HepG2 (cell line): ENCODE measurements around the gene TSNAX. TPM values are rescaled to one million over a fixed set of nuclear protein-coding genes. Genes with fewer than 3 reads are reported as not detected.
A peak's percentile ranks its signal among the peaks of the same experiment; 100 is the strongest.

Source experiments
- ATAC-seq: fragments of 200-7000 bp; cut with Tn5 transposase; 3 replicates; pipeline ENCODE4 v1.9.1; 2020; ENCODE audit warnings: mild to moderate bottlenecking, moderate library complexity
- BruUV-seq: library from RNA; stranded (reverse); fragments of 400-500 nt; replicated peaks from 2 replicates; lab custom pipeline; 2021; lab: Mats Ljungman, UMichigan
- CTCF ChIA-PET: fragments of 300-600 bp; formaldehyde crosslinking; extraction: SDS; loops from one replicate; lab custom pipeline; 2021; ENCODE audit warnings: low total read pairs, inconsistent platforms, low intra/inter-chr PET ratio; lab: Yijun Ruan, JAX
- POLR2A ChIA-PET: fragments of 350-600 bp; sonication (Branson Sonifier 250); formaldehyde crosslinking; loops from one replicate; lab custom pipeline; 2020; ENCODE audit warnings: antibody characterized with exemption, inconsistent platforms; lab: Yijun Ruan, JAX
- DNase-seq: peaks from one replicate; pipeline ENCODE4 v3.0.0-alpha.2; 2015; ENCODE audit warnings: low spot score
- FAIRE-seq: peaks from 3 replicates; lab custom pipeline; 2011; peaks lifted over from hg19 to GRCh38; lab: Jason Lieb, UNC
- H2AFZ ChIP-seq: one replicate; pipeline ENCODE4 v1.6.1; 2011; ENCODE audit warnings: low read length, inconsistent platforms
- H3K27ac ChIP-seq: fragments of 300-600 bp; 3 replicates; pipeline ENCODE4 v1.8.0; 2011; ENCODE audit warnings: mixed run types, mild to moderate bottlenecking, mixed read lengths, low read length, inconsistent platforms; ENCODE audit not compliant: insufficient read depth; ENCODE audit errors: extremely low read length
- H3K27me3 ChIP-seq, 2 experiments: fragments of 200-600 bp in 1 of 2; 2 replicates in 1 of 2; 3 replicates in 1 of 2; pipeline versions ENCODE4 v1.6.0 to v1.8.0; 2011; ENCODE audit warnings: low read length in 2 of 2, mild to moderate bottlenecking in 2 of 2, moderate library complexity in 2 of 2, inconsistent platforms in 1 of 2; ENCODE audit not compliant: insufficient read depth in 2 of 2, control insufficient read depth in 1 of 2
- H3K36me3 ChIP-seq, 2 experiments: fragments of 200-600 bp in 1 of 2; replicated peaks in 1 of 2; 2 replicates in 1 of 2; 3 replicates in 1 of 2; pipeline versions ENCODE4 v1.5.1 to v1.8.0; 2011; ENCODE audit warnings: low read length in 2 of 2, inconsistent platforms in 1 of 2; ENCODE audit not compliant: insufficient read depth in 2 of 2, control insufficient read depth in 1 of 2
- H3K4me1 ChIP-seq: 2 replicates; pipeline ENCODE4 v1.5.1; 2012; ENCODE audit warnings: low read length, inconsistent platforms; ENCODE audit not compliant: insufficient read depth
- H3K4me2 ChIP-seq: 2 replicates; pipeline ENCODE4 v1.6.0; 2011; ENCODE audit warnings: low read depth, low read length, inconsistent platforms
- H3K4me3 ChIP-seq, 3 experiments: fragments of 200-600 bp in 1 of 3; sonication (generic), shearing (Covaris generic) in 1 of 3; replicated peaks in 1 of 3; 2 replicates each; pipeline ENCODE4 v1.5.1; 2011 to 2016; ENCODE audit warnings: low read length in 3 of 3, inconsistent platforms in 2 of 3, low read depth in 2 of 3, mild to moderate bottlenecking in 2 of 3, control low read depth in 1 of 3, mixed read lengths in 1 of 3; ENCODE audit not compliant: insufficient read depth in 1 of 3
- H3K79me2 ChIP-seq: one replicate; pipeline ENCODE4 v1.6.1; 2011; ENCODE audit warnings: low read length, inconsistent platforms; ENCODE audit not compliant: insufficient read depth
- H3K9ac ChIP-seq: 2 replicates; pipeline ENCODE4 v1.6.0; 2011; ENCODE audit warnings: mild to moderate bottlenecking, low read depth, low read length, inconsistent platforms; ENCODE audit not compliant: insufficient read depth
- H3K9me3 ChIP-seq: 2 replicates; pipeline ENCODE4 v1.5.1; 2012; ENCODE audit warnings: mild to moderate bottlenecking, low read length
- H4K20me1 ChIP-seq: 2 replicates; pipeline ENCODE4 v1.6.0; 2011; ENCODE audit warnings: inconsistent platforms, mild to moderate bottlenecking, low read length, moderate library complexity; ENCODE audit not compliant: insufficient read depth
- AGO1 ChIP-seq: fragments of 200-400 bp; formaldehyde crosslinking; IDR thresholded peaks from 2 replicates; pipeline ENCODE4 v1.6.1; 2017; ENCODE audit warnings: mild to moderate bottlenecking, low read depth, low read length, moderate library complexity; ENCODE audit not compliant: poor library complexity, severe bottlenecking
- ATRX ChIP-seq: sonication (generic); formaldehyde crosslinking; IDR thresholded peaks from 2 replicates; pipeline ENCODE4 v1.4.0; 2020; ENCODE audit warnings: missing genetic modification reagents, borderline replicate concordance
- CTCF ChIP-seq: sonication (generic); formaldehyde crosslinking; IDR thresholded peaks from 2 replicates; pipeline ENCODE4 v1.5.0; 2020; ENCODE audit warnings: mild to moderate bottlenecking, missing genetic modification reagents, moderate library complexity
- MAF1 ChIP-seq: sonication (generic); formaldehyde crosslinking; IDR thresholded peaks from 2 replicates; pipeline ENCODE4 v1.5.0; 2020; ENCODE audit warnings: missing genetic modification reagents, borderline replicate concordance
- NFIB ChIP-seq: sonication (generic); formaldehyde crosslinking; IDR thresholded peaks from 2 replicates; pipeline ENCODE4 v1.9.0; 2021; ENCODE audit warnings: missing genetic modification reagents, mild to moderate bottlenecking, borderline replicate concordance
- SKI ChIP-seq: fragments of 450-650 bp; IDR thresholded peaks from one replicate; pipeline ENCODE4 v1.6.1; 2018; ENCODE audit warnings: mild to moderate bottlenecking; ENCODE audit not compliant: partially characterized antibody
- SOX13 ChIP-seq, 3 experiments: fragments of 450-650 bp in 1 of 3; sonication (generic) in 1 of 3; formaldehyde crosslinking in 1 of 3; IDR thresholded peaks in 2 of 3; conservative IDR thresholded peaks in 1 of 3; 2 replicates each; pipeline versions ENCODE4 v1.5.0 to v1.6.1; 2016 to 2020; ENCODE audit warnings: antibody characterized with exemption in 1 of 3, mild to moderate bottlenecking in 1 of 3, missing compliant biosample characterization in 1 of 3, missing genetic modification reagents in 1 of 3, moderate library complexity in 1 of 3
- TCF7 ChIP-seq: sonication (generic); IDR thresholded peaks from 2 replicates; pipeline ENCODE4 v1.6.1; 2016; ENCODE audit warnings: antibody characterized with exemption, low read depth
- ZNF180 ChIP-seq: sonication (generic); formaldehyde crosslinking; IDR thresholded peaks from 2 replicates; pipeline ENCODE4 v1.4.0; 2020; ENCODE audit warnings: low read depth, missing genetic modification reagents, borderline replicate concordance
- ZNF292 ChIP-seq: sonication (generic); formaldehyde crosslinking; IDR thresholded peaks from 2 replicates; pipeline ENCODE4 v1.8.1; 2022; ENCODE audit warnings: mild to moderate bottlenecking, low read depth, missing genetic modification reagents, borderline replicate concordance
- ZNF382 ChIP-seq: sonication (generic); formaldehyde crosslinking; IDR thresholded peaks from 2 replicates; pipeline ENCODE4 v1.5.0; 2020; ENCODE audit warnings: missing genetic modification reagents, mild to moderate bottlenecking, borderline replicate concordance
- ZNF687 ChIP-seq: sonication (generic); formaldehyde crosslinking; IDR thresholded peaks from 2 replicates; pipeline ENCODE4 v1.5.1; 2020; ENCODE audit warnings: mild to moderate bottlenecking, missing genetic modification reagents, moderate library complexity
- ZNF816 ChIP-seq: sonication (generic); formaldehyde crosslinking; IDR thresholded peaks from 2 replicates; pipeline ENCODE4 v1.8.0; 2022; ENCODE audit warnings: missing genetic modification reagents, mild to moderate bottlenecking, borderline replicate concordance
- ZSCAN21 ChIP-seq: sonication (generic); formaldehyde crosslinking; IDR thresholded peaks from 2 replicates; pipeline ENCODE4 v1.8.0; 2022; ENCODE audit warnings: mild to moderate bottlenecking, missing genetic modification reagents, moderate library complexity, borderline replicate concordance
- WGBS: methylation state at CpG from one replicate; pipeline ENCODE4 v1.1.6; 2017; ENCODE audit warnings: low lambda C conversion rate; 5-methylcytosine and 5-hydroxymethylcytosine counted together
- in situ Hi-C: cut with HindIII; loops from 2 replicates; pipeline ENCODE4 v1.10.0; 2017; ENCODE audit warnings: low pct_unique_long_range_greater_than_20kb; ENCODE audit not compliant: extremely low pct_ligation_motif_present
- intact Hi-C: fragments of 100-400 bp; cut with micrococcal nuclease; formaldehyde crosslinking; loops from one replicate; pipeline ENCODE4 v1.10.0; 2022; ENCODE audit not compliant: unreplicated experiment
- polyA plus RNA-seq, 8 experiments: library from polyadenylated mRNA; depleted of rRNA in 3 of 8; stranded (reverse) in 7 of 8; unstranded in 1 of 8; fragments of >200 nt; fragmentation: Illumina TruSeq in 4 of 8; extraction: Trizol in 4 of 8; gene quantifications; 2 replicates each; pipeline versions ENCODE4 v1.2.1 to v1.2.3, GENCODE V29; 2011 to 2016; ENCODE audit warnings: low read depth in 4 of 8, missing spikeins in 1 of 8, mixed read lengths in 1 of 8; ENCODE audit not compliant: insufficient read depth in 1 of 8
- total RNA-seq, 5 experiments: library from RNA; depleted of rRNA; stranded (reverse); fragments of >200 nt; fragmentation: Illumina TruSeq; extraction: Trizol; gene quantifications; 2 replicates each; pipeline ENCODE4 v1.2.3, GENCODE V29; 2016; ENCODE audit warnings: low read depth in 1 of 5

TSNAX gene
- total and polyA plus RNA-seq, 2 of the 13 experiments (the other 11 are each of a cell fraction or from before 2014, with no cell fraction given): 13.2 to 46.2 TPM

- H3K79me2 ChIP-seq: no peaks in the 10 kb centered on the region
- intact Hi-C loops: no loop called here
- no peaks in the 10 kb centered on the region for H4K20me1 ChIP-seq
- DNase-seq: no peak
- no peaks in the 10 kb centered on the region for H3K36me3 ChIP-seq
- in situ Hi-C loops: no loop called here
- H3K9me3 ChIP-seq: no peaks in the 10 kb centered on the region
- ChIA-PET CTCF (no interaction called here), POLR2A (no interaction called here)
- H3K9ac ChIP-seq: no peak overlapping the region
- 17% methylated on average over 5 of the region's 5 CpGs for WGBS
- FAIRE-seq: no peak
- ATAC-seq: peak; percentile 89
- H3K4me2 ChIP-seq: peak overlapping the region; percentile 54
- H3K27me3 ChIP-seq: no peaks in the 10 kb centered on the region; a peak in 1 of 5 replicates
- peaks cover 16% of the 10 kb centered on the region for H3K4me1 ChIP-seq
- H2AFZ ChIP-seq: no peak overlapping the region
- peak overlapping the region in 1 of 3 experiments; percentile 12; a peak in 2 of 6 replicates for H3K4me3 ChIP-seq
- H3K27ac ChIP-seq: no peak overlapping the region
- no TSS peak for BruUV-seq
- TF ChIP-seq MAF1 (CRISPR knock-in tag) (no peak), SOX13 (IDR thresholded peaks at IDR 0.05) (no peak), SOX13 (CRISPR knock-in tag; conservative IDR thresholded peaks at IDR 0.05 in 1 of 2, IDR thresholded peaks at IDR 0.05 in 1 of 2) (no peak), SKI (no peak), ZNF382 (no peak), ZSCAN21 (CRISPR knock-in tag) (no peak), ZNF180 (CRISPR knock-in tag) (no peak), NFIB (CRISPR knock-in tag) (no peak), ZNF687 (CRISPR knock-in tag) (peak; percentile 21; the same call in 1 of the 2 replicates), CTCF (CRISPR knock-in tag) (no peak), ATRX (CRISPR knock-in tag) (no peak), ZNF292 (peak; percentile 53; the same call in 1 of the 2 replicates), TCF7 (no peak), AGO1 (no peak), ZNF816 (no peak)
These were observed 67.9 kb downstream of the TSNAX start for GRCh38 chr1:231596337-231596791.
